GM18907 (cell line): ENCODE measurements around the gene APBA1.

Experiments
- ATAC-seq: cut with Tn5 transposase; IDR thresholded peaks from one replicate; pipeline ENCODE4 v1.9.1; 2021; ENCODE audit warnings: mild to moderate bottlenecking, moderate library complexity; ENCODE audit not compliant: unreplicated experiment

APBA1 gene

GRCh38 chr9:69658987-69659675, 13.0 kb downstream of the APBA1 start:
- no peak for ATAC-seq

GRCh38 chr9:69657269-69657668, 14.9 kb downstream of the APBA1 start:
- ATAC-seq = no peak

- no peak for ATAC-seq
Observed at GRCh38 chr9:69655065-69655464, 17.1 kb downstream of the APBA1 start.

- no peak for ATAC-seq
Observed at GRCh38 chr9:69653261-69653660, 18.9 kb downstream of the APBA1 start.

GRCh38 chr9:69649566-69650250, 22.5 kb downstream of the APBA1 start:
- no peak for ATAC-seq

GRCh38 chr9:69647804-69648203, 24.4 kb downstream of the APBA1 start:
- no peak for ATAC-seq

- no peak for ATAC-seq
Observed at GRCh38 chr9:69646810-69647209, 25.4 kb downstream of the APBA1 start.

GRCh38 chr9:69645488-69645887, 26.7 kb downstream of the APBA1 start:
- no peak for ATAC-seq

GRCh38 chr9:69643098-69643497, 29.1 kb downstream of the APBA1 start:
- no peak for ATAC-seq

GRCh38 chr9:69637817-69638200, 34.4 kb downstream of the APBA1 start:
- ATAC-seq = no peak

- no peak for ATAC-seq
Observed at GRCh38 chr9:69637193-69637816, 34.9 kb downstream of the APBA1 start.

GRCh38 chr9:69633716-69634115, 38.5 kb downstream of the APBA1 start:
- ATAC-seq = peak; percentile 75

GRCh38 chr9:69632768-69633167, 39.4 kb downstream of the APBA1 start:
- ATAC-seq = no peak

- no peak for ATAC-seq
Observed at GRCh38 chr9:69627281-69627680, 44.9 kb downstream of the APBA1 start.

- ATAC-seq = no peak
Observed at GRCh38 chr9:69623276-69623675, 48.9 kb downstream of the APBA1 start.

- ATAC-seq = no peak
Observed at GRCh38 chr9:69622676-69623075, 49.5 kb downstream of the APBA1 start.

- no peak for ATAC-seq
Observed at GRCh38 chr9:69621730-69622460, 50.3 kb downstream of the APBA1 start.

- ATAC-seq = no peak
Observed at GRCh38 chr9:69620731-69621130, 51.4 kb downstream of the APBA1 start.

- ATAC-seq = no peak
Observed at GRCh38 chr9:69619233-69619632, 52.9 kb downstream of the APBA1 start.

GRCh38 chr9:69617006-69617405, 55.2 kb downstream of the APBA1 start:
- no peak for ATAC-seq

- ATAC-seq = no peak
Observed at GRCh38 chr9:69615880-69616279, 56.3 kb downstream of the APBA1 start.

GRCh38 chr9:69611221-69611620, 61.0 kb downstream of the APBA1 start:
- no peak for ATAC-seq
